ENCODE results near the gene APOA4.

Gene APOA4

GRCh38 chr11:116830184-116830912 is 7.2 kb upstream of the APOA4 start:
- no peak for DNase-seq (ENCODE audit: low read depth)

GRCh38 chr11:116829525-116830183 is 6.5 kb upstream of the APOA4 start, which contains the start of gene APOC3:
Gene APOC3, plus strand, starts transcription at chr11:116829907. Its CDS starts 676 bp downstream, at chr11:116830583.
- DNase-seq (ENCODE audit: low read depth): no peak

GRCh38 chr11:116828632-116829524 is 5.8 kb upstream of the APOA4 start:
- no peak for DNase-seq (ENCODE audit: low read depth)

- no peak for DNase-seq (ENCODE audit: low read depth)
Measured at GRCh38 chr11:116827461-116827860, 4.4 kb upstream of the APOA4 start.

GRCh38 chr11:116826751-116827431 is 3.8 kb upstream of the APOA4 start:
- no peak for DNase-seq (ENCODE audit: low read depth)

- DNase-seq (ENCODE audit: low read depth): no peak
Measured at GRCh38 chr11:116825854-116826750, 3.0 kb upstream of the APOA4 start.

GRCh38 chr11:116825434-116825833 is 2.3 kb upstream of the APOA4 start:
- DNase-seq (ENCODE audit: low read depth): no peak

- no peak for DNase-seq (ENCODE audit: low read depth)
Measured at GRCh38 chr11:116822575-116822974, 529 bp downstream of the APOA4 start.

GRCh38 chr11:116821050-116821918 is 1.8 kb downstream of the APOA4 start:
- DNase-seq (ENCODE audit: low read depth): no peak

- DNase-seq (ENCODE audit: low read depth): no peak
Measured at GRCh38 chr11:116819049-116819448, 4.1 kb downstream of the APOA4 start.

GRCh38 chr11:116814502-116814901 is 8.6 kb downstream of the APOA4 start:
- no peak for DNase-seq (ENCODE audit: low read depth)

- DNase-seq (ENCODE audit: low read depth): no peak
Measured at GRCh38 chr11:116813781-116814471, 9.2 kb downstream of the APOA4 start.

GRCh38 chr11:116813170-116813569 is 9.9 kb downstream of the APOA4 start:
- DNase-seq (ENCODE audit: low read depth): no peak

GRCh38 chr11:116812109-116812508 is 11.0 kb downstream of the APOA4 start:
- no peak for DNase-seq (ENCODE audit: low read depth)

- no peak for DNase-seq (ENCODE audit: low read depth)
Measured at GRCh38 chr11:116811194-116811593, 11.9 kb downstream of the APOA4 start.

GRCh38 chr11:116808262-116809175 is 14.6 kb downstream of the APOA4 start:
- DNase-seq (ENCODE audit: low read depth): no peak

GRCh38 chr11:116807601-116808261 is 15.4 kb downstream of the APOA4 start:
- no peak for DNase-seq (ENCODE audit: low read depth)

GRCh38 chr11:116804001-116804400 is 19.1 kb downstream of the APOA4 start:
- DNase-seq (ENCODE audit: low read depth): no peak

Measured in stimulated activated CD8-positive, alpha-beta memory T cell treated with anti-CD3 and anti-CD28 coated beads, Interleukin-7, amount 100 ng/mL, for 24 hours (primary cell).